Gastroesophageal sphincter (tissue), 4 donors: Measurements from ENCODE around the gene GGNBP2. TPM values are rescaled to one million over a fixed set of nuclear protein-coding genes. Genes with fewer than 3 reads are reported as not detected.

Experiments
- ATAC-seq: fragments of 150-250 bp; one replicate; pipeline ENCODE4 v1.9.1; 2016; ENCODE audit warnings: mild to moderate bottlenecking, moderate library complexity
- H3K27ac ChIP-seq, 4 donors: fragments of 200-600 bp; sonication (generic) in 3 of 4; 1 replicate in 3 of 4; 2 replicates in 1 of 4; pipeline ENCODE4 v1.5.1; 2016 to 2019
- H3K27me3 ChIP-seq: fragments of 200-600 bp; sonication (generic); one replicate; pipeline ENCODE4 v1.5.1; 2019
- H3K36me3 ChIP-seq, 2 donors: fragments of 200-600 bp; sonication (generic); one replicate each; pipeline ENCODE4 v1.5.1; 2019; ENCODE audit warnings: control low read depth in 1 of 2
- H3K4me1 ChIP-seq, 3 donors: fragments of 200-600 bp; sonication (generic); 1 replicate in 2 of 3; 2 replicates in 1 of 3; pipeline ENCODE4 v1.5.1; 2016 to 2019; ENCODE audit warnings: control low read depth in 2 of 3
- H3K4me3 ChIP-seq, 2 donors: fragments of 200-600 bp; sonication (generic); one replicate each; pipeline ENCODE4 v1.5.1; 2019; ENCODE audit warnings: mild to moderate bottlenecking in 1 of 2, moderate library complexity in 1 of 2
- H3K9me3 ChIP-seq, 3 donors: fragments of 200-600 bp; sonication (generic); one replicate each; pipeline ENCODE4 v1.5.1; 2017 to 2019; ENCODE audit warnings: control low read depth in 2 of 3
- CTCF ChIP-seq, 4 experiments: fragments of 200-600 bp in 2 of 4; fragments of 450-650 bp in 2 of 4; sonication (generic) in 1 of 4; IDR thresholded peaks; one replicate each; pipeline ENCODE4 v1.5.1; 2017 to 2019; ENCODE audit warnings: antibody characterized with exemption in 4 of 4, mild to moderate bottlenecking in 2 of 4, moderate library complexity in 2 of 4
- EP300 ChIP-seq: sonication (generic); formaldehyde crosslinking; IDR thresholded peaks from one replicate; pipeline ENCODE4 v1.6.1; 2017; ENCODE audit warnings: antibody characterized with exemption, mild to moderate bottlenecking
- POLR2A ChIP-seq, 2 donors: fragments of 450-650 bp; IDR thresholded peaks; one replicate each; pipeline ENCODE4 v1.6.1; 2017; ENCODE audit warnings: antibody characterized with exemption in 2 of 2, mild to moderate bottlenecking in 2 of 2, moderate library complexity in 1 of 2
- POLR2AphosphoS5 ChIP-seq: sonication (generic); formaldehyde crosslinking; IDR thresholded peaks from one replicate; pipeline ENCODE4 v1.6.1; 2017; ENCODE audit warnings: antibody characterized with exemption
- WGBS, 2 donors: methylation state at CpG; one replicate each; pipeline ENCODE4 v1.1.5; 2018; ENCODE audit warnings: low coverage in 1 of 2; 5-methylcytosine and 5-hydroxymethylcytosine counted together
- total RNA-seq, 4 donors: library from RNA; depleted of rRNA; stranded (reverse); fragments of >200 nt; gene quantifications; one replicate each; pipeline ENCODE4 v1.1.0, GENCODE V29; 2016

The GGNBP2 gene
- total RNA-seq, 4 donors from 2014 or later = 40.1 to 62.9 (median 53.6) TPM

GRCh38 chr17:36515837-36516236, 28.9 kb upstream of the GGNBP2 start:
- Histone ChIP-seq H3K27ac (no peak overlapping the region), H3K36me3 (peaks cover 0 to 66% of the 10 kb centered on the region in 2 donors), H3K4me1 (no peaks in the 10 kb centered on the region), H3K27me3 (no peaks in the 10 kb centered on the region), H3K4me3 (no peak overlapping the region), H3K9me3 (no peaks in the 10 kb centered on the region)
- TF ChIP-seq POLR2AphosphoS5 = no peak
- no peak for TF ChIP-seq POLR2A (IDR thresholded peaks at IDR 0.05)
- TF ChIP-seq CTCF (IDR thresholded peaks at IDR 0.05) = no peak
- no peak for TF ChIP-seq EP300
- ATAC-seq = no peak
- 75 to 83% methylated on average over 1 of the region's 4 CpGs for WGBS, 2 donors

GRCh38 chr17:36523113-36523512, 21.6 kb upstream of the GGNBP2 start:
- peaks cover 0 to 68% of the 10 kb centered on the region in 2 donors for H3K36me3 ChIP-seq
- no peak overlapping the region for H3K4me3 ChIP-seq
- H3K4me1 ChIP-seq = no peaks in the 10 kb centered on the region
- no peaks in the 10 kb centered on the region for H3K27me3 ChIP-seq
- ATAC-seq = no peak
- 100% methylated on average over 2 of the region's 2 CpGs; no CpG with 5 or more reads in 1 of the 2 donors for WGBS, 2 donors
- H3K27ac ChIP-seq = no peak overlapping the region
- TF ChIP-seq POLR2A (IDR thresholded peaks at IDR 0.05) = no peak
- TF ChIP-seq CTCF (IDR thresholded peaks at IDR 0.05) = no peak
- no peak for TF ChIP-seq POLR2AphosphoS5
- no peak for TF ChIP-seq EP300
- H3K9me3 ChIP-seq = no peaks in the 10 kb centered on the region

DNA sequence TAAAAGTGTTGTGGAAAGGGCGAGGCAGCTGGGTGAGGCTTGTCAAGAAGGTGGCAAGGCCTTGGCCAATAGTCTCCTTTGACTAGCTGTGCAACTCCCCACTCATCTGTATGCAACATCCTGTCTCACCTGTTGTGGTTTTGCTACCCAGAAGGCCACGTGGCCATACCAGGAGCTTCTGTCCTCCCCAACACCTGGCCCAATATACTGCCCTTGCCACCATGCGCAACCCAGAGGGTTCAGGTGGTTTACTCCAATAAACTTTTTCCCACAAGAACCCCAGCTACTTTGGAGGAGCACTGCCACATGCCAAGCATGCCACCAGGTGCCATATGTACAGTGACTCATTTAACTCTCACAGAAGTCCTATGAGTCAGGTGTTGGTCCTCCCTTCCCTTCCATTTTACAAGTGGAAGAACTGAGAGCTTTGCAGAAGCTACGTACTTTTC, 20.3 kb upstream of the GGNBP2 start:
- H3K36me3 ChIP-seq = peaks cover 0 to 81% of the 10 kb centered on the region in 2 donors
- ATAC-seq = no peak

DNA sequence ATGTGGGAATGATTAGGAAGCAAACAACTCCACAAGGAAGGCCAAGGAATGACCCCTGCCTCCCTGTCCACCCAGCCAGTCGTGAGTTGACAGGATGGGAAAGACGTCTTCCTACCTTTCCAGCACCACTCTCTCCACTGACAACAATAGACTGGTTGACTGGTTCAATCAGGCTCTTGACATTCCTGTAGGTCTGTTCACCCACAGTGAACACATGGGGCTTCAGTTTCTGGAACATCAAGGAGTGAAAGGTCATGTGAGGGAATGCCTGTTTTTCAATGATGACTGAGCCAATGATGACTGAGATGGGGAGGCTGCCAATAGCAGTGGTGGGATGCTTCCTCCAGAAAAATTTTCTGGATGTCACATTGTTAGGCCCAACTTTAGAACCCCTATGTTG, 19.6 kb upstream of the GGNBP2 start:
- WGBS, 2 donors = 83% methylated on average over 2 of the region's 2 CpGs; no CpG with 5 or more reads in 1 of the 2 donors

More for the DNA sequence above, 20.3 kb upstream of the GGNBP2 start:
- H3K9me3 ChIP-seq = no peaks in the 10 kb centered on the region
- 100% methylated on average over 1 of the region's 4 CpGs; no CpG with 5 or more reads in 1 of the 2 donors for WGBS, 2 donors
- no peak overlapping the region for H3K4me3 ChIP-seq
- no peak for TF ChIP-seq CTCF (IDR thresholded peaks at IDR 0.05)
- no peak for TF ChIP-seq EP300
- no peak for TF ChIP-seq POLR2A (IDR thresholded peaks at IDR 0.05)
- no peak for TF ChIP-seq POLR2AphosphoS5
- H3K27ac ChIP-seq = no peak overlapping the region
- no peaks in the 10 kb centered on the region for H3K4me1 ChIP-seq
- no peaks in the 10 kb centered on the region for H3K27me3 ChIP-seq

More for the DNA sequence above, 19.6 kb upstream of the GGNBP2 start:
- no peak overlapping the region for H3K27ac ChIP-seq
- H3K4me3 ChIP-seq = no peak overlapping the region
- no peaks in the 10 kb centered on the region for H3K4me1 ChIP-seq
- H3K9me3 ChIP-seq = no peaks in the 10 kb centered on the region
- peaks cover 0 to 87% of the 10 kb centered on the region in 2 donors for H3K36me3 ChIP-seq
- no peak for ATAC-seq
- no peaks in the 10 kb centered on the region for H3K27me3 ChIP-seq
- TF ChIP-seq POLR2AphosphoS5 (no peak), EP300 (no peak), CTCF (IDR thresholded peaks at IDR 0.05) (no peak), POLR2A (IDR thresholded peaks at IDR 0.05) (no peak)
